HepG2 (cell line): ENCODE data around the gene CFAP99. TPM values are rescaled to one million over a fixed set of nuclear protein-coding genes. Genes with fewer than 3 reads are reported as not detected.

Experiments used
- ATAC-seq: fragments of 200-7000 bp; cut with Tn5 transposase; 3 replicates; pipeline ENCODE4 v1.9.1; 2020; ENCODE audit warnings: mild to moderate bottlenecking, moderate library complexity
- BruUV-seq: library from RNA; stranded (reverse); fragments of 400-500 nt; replicated peaks from 2 replicates; lab custom pipeline; 2021; lab: Mats Ljungman, UMichigan
- CTCF ChIA-PET: fragments of 300-600 bp; formaldehyde crosslinking; extraction: SDS; loops from one replicate; lab custom pipeline; 2021; ENCODE audit warnings: low total read pairs, inconsistent platforms, low intra/inter-chr PET ratio; lab: Yijun Ruan, JAX
- POLR2A ChIA-PET: fragments of 350-600 bp; sonication (Branson Sonifier 250); formaldehyde crosslinking; loops from one replicate; lab custom pipeline; 2020; ENCODE audit warnings: antibody characterized with exemption, inconsistent platforms; lab: Yijun Ruan, JAX
- DNase-seq: peaks from one replicate; pipeline ENCODE4 v3.0.0-alpha.2; 2015; ENCODE audit warnings: low spot score
- FAIRE-seq: peaks from 3 replicates; lab custom pipeline; 2011; peaks lifted over from hg19 to GRCh38; lab: Jason Lieb, UNC
- H2AFZ ChIP-seq: one replicate; pipeline ENCODE4 v1.6.1; 2011; ENCODE audit warnings: low read length, inconsistent platforms
- H3K27ac ChIP-seq: fragments of 300-600 bp; 3 replicates; pipeline ENCODE4 v1.8.0; 2011; ENCODE audit warnings: mixed run types, mild to moderate bottlenecking, mixed read lengths, low read length, inconsistent platforms; ENCODE audit not compliant: insufficient read depth; ENCODE audit errors: extremely low read length
- H3K27me3 ChIP-seq, 2 experiments: fragments of 200-600 bp in 1 of 2; 2 replicates in 1 of 2; 3 replicates in 1 of 2; pipeline versions ENCODE4 v1.6.0 to v1.8.0; 2011; ENCODE audit warnings: low read length in 2 of 2, mild to moderate bottlenecking in 2 of 2, moderate library complexity in 2 of 2, inconsistent platforms in 1 of 2; ENCODE audit not compliant: insufficient read depth in 2 of 2, control insufficient read depth in 1 of 2
- H3K36me3 ChIP-seq, 2 experiments: fragments of 200-600 bp in 1 of 2; replicated peaks in 1 of 2; 2 replicates in 1 of 2; 3 replicates in 1 of 2; pipeline versions ENCODE4 v1.5.1 to v1.8.0; 2011; ENCODE audit warnings: low read length in 2 of 2, inconsistent platforms in 1 of 2; ENCODE audit not compliant: insufficient read depth in 2 of 2, control insufficient read depth in 1 of 2
- H3K4me1 ChIP-seq: 2 replicates; pipeline ENCODE4 v1.5.1; 2012; ENCODE audit warnings: low read length, inconsistent platforms; ENCODE audit not compliant: insufficient read depth
- H3K4me2 ChIP-seq: 2 replicates; pipeline ENCODE4 v1.6.0; 2011; ENCODE audit warnings: low read depth, low read length, inconsistent platforms
- H3K4me3 ChIP-seq, 3 experiments: fragments of 200-600 bp in 1 of 3; sonication (generic), shearing (Covaris generic) in 1 of 3; replicated peaks in 1 of 3; 2 replicates each; pipeline ENCODE4 v1.5.1; 2011 to 2016; ENCODE audit warnings: low read length in 3 of 3, inconsistent platforms in 2 of 3, low read depth in 2 of 3, mild to moderate bottlenecking in 2 of 3, control low read depth in 1 of 3, mixed read lengths in 1 of 3; ENCODE audit not compliant: insufficient read depth in 1 of 3
- H3K79me2 ChIP-seq: one replicate; pipeline ENCODE4 v1.6.1; 2011; ENCODE audit warnings: low read length, inconsistent platforms; ENCODE audit not compliant: insufficient read depth
- H3K9ac ChIP-seq: 2 replicates; pipeline ENCODE4 v1.6.0; 2011; ENCODE audit warnings: mild to moderate bottlenecking, low read depth, low read length, inconsistent platforms; ENCODE audit not compliant: insufficient read depth
- H3K9me3 ChIP-seq: 2 replicates; pipeline ENCODE4 v1.5.1; 2012; ENCODE audit warnings: mild to moderate bottlenecking, low read length
- H4K20me1 ChIP-seq: 2 replicates; pipeline ENCODE4 v1.6.0; 2011; ENCODE audit warnings: inconsistent platforms, mild to moderate bottlenecking, low read length, moderate library complexity; ENCODE audit not compliant: insufficient read depth
- HNF4A ChIP-seq: sonication (generic); formaldehyde crosslinking; IDR thresholded peaks from 2 replicates; pipeline ENCODE4 v1.4.0; 2020; ENCODE audit warnings: missing genetic modification reagents
- NR2F6 ChIP-seq, 2 experiments: IDR thresholded peaks; 2 replicates each; pipeline ENCODE4 v1.6.1; 2016; ENCODE audit warnings: antibody characterized with exemption in 1 of 2, mild to moderate bottlenecking in 1 of 2
- RBM39 ChIP-seq: fragments of 200-400 bp; formaldehyde crosslinking; IDR thresholded peaks from one replicate; pipeline ENCODE4 v1.6.1; 2018; ENCODE audit warnings: antibody characterized with exemption, mild to moderate bottlenecking, low read depth, low read length; ENCODE audit not compliant: poor library complexity, severe bottlenecking
- ZNF510 ChIP-seq: sonication (generic); formaldehyde crosslinking; IDR thresholded peaks from 2 replicates; pipeline ENCODE4 v1.4.0; 2020; ENCODE audit warnings: low read depth, mild to moderate bottlenecking, missing genetic modification reagents
- ZNF614 ChIP-seq: IDR thresholded peaks from 2 replicates; pipeline ENCODE4 v1.6.1; 2018; ENCODE audit warnings: missing biosample characterization, missing genetic modification reagents, inconsistent platforms, borderline replicate concordance
- ZZZ3 ChIP-seq: sonication (generic); formaldehyde crosslinking; IDR thresholded peaks from 2 replicates; pipeline ENCODE4 v1.4.0; 2020; ENCODE audit warnings: missing genetic modification reagents, mild to moderate bottlenecking, borderline replicate concordance
- WGBS: methylation state at CpG from one replicate; pipeline ENCODE4 v1.1.6; 2017; ENCODE audit warnings: low lambda C conversion rate; 5-methylcytosine and 5-hydroxymethylcytosine counted together
- in situ Hi-C: cut with HindIII; loops from 2 replicates; pipeline ENCODE4 v1.10.0; 2017; ENCODE audit warnings: low pct_unique_long_range_greater_than_20kb; ENCODE audit not compliant: extremely low pct_ligation_motif_present
- intact Hi-C: fragments of 100-400 bp; cut with micrococcal nuclease; formaldehyde crosslinking; loops from one replicate; pipeline ENCODE4 v1.10.0; 2022; ENCODE audit not compliant: unreplicated experiment
- polyA plus RNA-seq, 8 experiments: library from polyadenylated mRNA; depleted of rRNA in 3 of 8; stranded (reverse) in 7 of 8; unstranded in 1 of 8; fragments of >200 nt; fragmentation: Illumina TruSeq in 4 of 8; extraction: Trizol in 4 of 8; gene quantifications; 2 replicates each; pipeline versions ENCODE4 v1.2.1 to v1.2.3, GENCODE V29; 2011 to 2016; ENCODE audit warnings: low read depth in 4 of 8, missing spikeins in 1 of 8, mixed read lengths in 1 of 8; ENCODE audit not compliant: insufficient read depth in 1 of 8
- total RNA-seq, 5 experiments: library from RNA; depleted of rRNA; stranded (reverse); fragments of >200 nt; fragmentation: Illumina TruSeq; extraction: Trizol; gene quantifications; 2 replicates each; pipeline ENCODE4 v1.2.3, GENCODE V29; 2016; ENCODE audit warnings: low read depth in 1 of 5
- TF ChIP-seq, protein P1 (sequence below): sonication (generic); formaldehyde crosslinking; IDR thresholded peaks from 2 replicates; pipeline ENCODE4 v1.4.0; 2020; ENCODE audit warnings: missing genetic modification reagents

The CFAP99 gene
- total and polyA plus RNA-seq, 2 of the 13 experiments (the other 11 are each of a cell fraction or from before 2014, with no cell fraction given) = not detected

DNA sequence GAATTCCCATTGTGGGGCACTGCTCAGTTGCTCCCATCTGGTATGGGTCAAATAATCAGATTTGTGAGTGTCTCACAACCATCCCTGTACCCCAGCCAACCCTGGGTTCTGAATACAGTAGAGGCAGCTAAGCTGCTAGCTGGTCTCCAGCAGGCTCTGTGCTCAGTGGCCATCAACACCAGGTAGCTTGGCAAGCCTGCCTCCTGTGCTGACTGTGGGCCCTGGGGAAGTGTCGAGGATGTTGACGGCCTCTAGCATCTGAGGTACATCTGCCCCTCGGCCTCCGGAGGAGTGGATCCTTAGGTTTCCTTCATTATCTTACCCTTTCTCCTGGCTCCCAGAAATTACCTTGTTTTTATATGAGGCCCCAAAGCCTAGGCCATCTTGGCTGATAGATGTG, 63.4 kb downstream of the CFAP99 start:
- ATAC-seq (peak; percentile 45), FAIRE-seq (no peak), DNase-seq (no peak)
- POLR2A ChIA-PET = no interaction called here
- H3K9ac ChIP-seq = peak overlapping the region; percentile 29; the same call in 1 of the 2 replicates
- peak overlapping the region; percentile 34 for H3K4me2 ChIP-seq
- no TSS peak for BruUV-seq
- no peak overlapping the region for H2AFZ ChIP-seq
- intact Hi-C loops = no loop called here
- no peaks in the 10 kb centered on the region for H3K9me3 ChIP-seq
- H3K79me2 ChIP-seq = peaks cover 95% of the 10 kb centered on the region
- no peak for TF ChIP-seq ZNF614 (CRISPR knock-in tag)
- no peak for TF ChIP-seq NR2F6 (IDR thresholded peaks at IDR 0.05)
- no peak for TF ChIP-seq NR2F6 (CRISPR knock-in tag; IDR thresholded peaks at IDR 0.05)
- TF ChIP-seq ZZZ3 (CRISPR knock-in tag) = no peak
- no peak for TF ChIP-seq RBM39
- TF ChIP-seq ZNF510 (CRISPR knock-in tag) = no peak
- TF ChIP-seq, all 625 proteins: peak for 0
- Histone ChIP-seq H3K36me3 (peaks cover 0 to 2% of the 10 kb centered on the region in 2 experiments; a peak in 3 of 5 replicates), H3K4me1 (peaks cover 62% of the 10 kb centered on the region), H3K27me3 (no peaks in the 10 kb centered on the region), H4K20me1 (peaks cover 83% of the 10 kb centered on the region), H3K27ac (peak overlapping the region; percentile 32), H3K4me3 (no peak overlapping the region)
- CTCF ChIA-PET = no interaction called here
- 85% methylated on average over 4 of the region's 4 CpGs for WGBS
- in situ Hi-C loops = no loop called here

DNA sequence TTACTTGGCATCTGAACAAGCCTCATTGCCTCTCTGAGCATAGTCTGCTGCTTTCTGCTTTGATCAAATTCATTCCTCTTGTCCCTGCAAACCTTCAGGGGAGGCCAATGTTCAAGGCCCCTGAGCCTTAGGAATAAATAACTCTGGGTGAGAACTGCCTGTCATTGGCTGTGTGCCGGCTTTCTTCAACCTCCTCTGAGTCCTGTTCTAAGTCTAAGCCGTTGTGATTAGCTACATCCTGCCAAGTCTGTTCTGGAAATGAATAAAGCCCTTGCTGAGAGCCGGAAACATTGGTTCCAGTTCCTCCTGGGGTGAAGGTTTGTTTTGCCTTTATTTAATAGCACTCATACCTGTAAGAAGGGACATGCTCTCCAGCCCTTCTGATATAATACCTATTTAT, 63.9 kb downstream of the CFAP99 start:
- peak; percentile 26 for DNase-seq
- POLR2A ChIA-PET = no interaction called here
- Histone ChIP-seq H3K36me3 (peaks cover 0 to 2% of the 10 kb centered on the region in 2 experiments; a peak in 4 of 5 replicates), H2AFZ (no peak overlapping the region), H3K79me2 (peaks cover 93% of the 10 kb centered on the region), H3K4me2 (peak overlapping the region; percentile 34; the same call in 1 of the 2 replicates), H4K20me1 (peaks cover 82% of the 10 kb centered on the region), H3K4me3 (no peak overlapping the region), H3K9me3 (no peaks in the 10 kb centered on the region), H3K4me1 (peaks cover 57% of the 10 kb centered on the region), H3K27me3 (no peaks in the 10 kb centered on the region), H3K9ac (no peak overlapping the region; the same call in 1 of the 2 replicates), H3K27ac (peak overlapping the region; percentile 32)
- TF ChIP-seq, protein P1, sequence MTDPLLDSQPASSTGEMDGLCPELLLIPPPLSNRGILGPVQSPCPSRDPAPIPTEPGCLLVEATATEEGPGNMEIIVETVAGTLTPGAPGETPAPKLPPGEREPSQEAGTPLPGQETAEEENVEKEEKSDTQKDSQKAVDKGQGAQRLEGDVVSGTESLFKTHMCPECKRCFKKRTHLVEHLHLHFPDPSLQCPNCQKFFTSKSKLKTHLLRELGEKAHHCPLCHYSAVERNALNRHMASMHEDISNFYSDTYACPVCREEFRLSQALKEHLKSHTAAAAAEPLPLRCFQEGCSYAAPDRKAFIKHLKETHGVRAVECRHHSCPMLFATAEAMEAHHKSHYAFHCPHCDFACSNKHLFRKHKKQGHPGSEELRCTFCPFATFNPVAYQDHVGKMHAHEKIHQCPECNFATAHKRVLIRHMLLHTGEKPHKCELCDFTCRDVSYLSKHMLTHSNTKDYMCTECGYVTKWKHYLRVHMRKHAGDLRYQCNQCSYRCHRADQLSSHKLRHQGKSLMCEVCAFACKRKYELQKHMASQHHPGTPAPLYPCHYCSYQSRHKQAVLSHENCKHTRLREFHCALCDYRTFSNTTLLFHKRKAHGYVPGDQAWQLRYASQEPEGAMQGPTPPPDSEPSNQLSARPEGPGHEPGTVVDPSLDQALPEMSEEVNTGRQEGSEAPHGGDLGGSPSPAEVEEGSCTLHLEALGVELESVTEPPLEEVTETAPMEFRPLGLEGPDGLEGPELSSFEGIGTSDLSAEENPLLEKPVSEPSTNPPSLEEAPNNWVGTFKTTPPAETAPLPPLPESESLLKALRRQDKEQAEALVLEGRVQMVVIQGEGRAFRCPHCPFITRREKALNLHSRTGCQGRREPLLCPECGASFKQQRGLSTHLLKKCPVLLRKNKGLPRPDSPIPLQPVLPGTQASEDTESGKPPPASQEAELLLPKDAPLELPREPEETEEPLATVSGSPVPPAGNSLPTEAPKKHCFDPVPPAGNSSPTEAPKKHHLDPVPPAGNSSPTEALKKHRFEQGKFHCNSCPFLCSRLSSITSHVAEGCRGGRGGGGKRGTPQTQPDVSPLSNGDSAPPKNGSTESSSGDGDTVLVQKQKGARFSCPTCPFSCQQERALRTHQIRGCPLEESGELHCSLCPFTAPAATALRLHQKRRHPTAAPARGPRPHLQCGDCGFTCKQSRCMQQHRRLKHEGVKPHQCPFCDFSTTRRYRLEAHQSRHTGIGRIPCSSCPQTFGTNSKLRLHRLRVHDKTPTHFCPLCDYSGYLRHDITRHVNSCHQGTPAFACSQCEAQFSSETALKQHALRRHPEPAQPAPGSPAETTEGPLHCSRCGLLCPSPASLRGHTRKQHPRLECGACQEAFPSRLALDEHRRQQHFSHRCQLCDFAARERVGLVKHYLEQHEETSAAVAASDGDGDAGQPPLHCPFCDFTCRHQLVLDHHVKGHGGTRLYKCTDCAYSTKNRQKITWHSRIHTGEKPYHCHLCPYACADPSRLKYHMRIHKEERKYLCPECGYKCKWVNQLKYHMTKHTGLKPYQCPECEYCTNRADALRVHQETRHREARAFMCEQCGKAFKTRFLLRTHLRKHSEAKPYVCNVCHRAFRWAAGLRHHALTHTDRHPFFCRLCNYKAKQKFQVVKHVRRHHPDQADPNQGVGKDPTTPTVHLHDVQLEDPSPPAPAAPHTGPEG (CRISPR knock-in tag) = no peak
- TF ChIP-seq HNF4A (CRISPR knock-in tag) = peak; percentile 55; the same call in 1 of the 2 replicates
- FAIRE-seq = peak; percentile 37
- in situ Hi-C loops (no loop called here), intact Hi-C loops (no loop called here)
- CTCF ChIA-PET = no interaction called here
- BruUV-seq = no TSS peak
- peak; percentile 55 for ATAC-seq
- WGBS = 33% methylated on average over 3 of the region's 3 CpGs
